ENCODE measurements around the gene C16orf78.
"Not testable (repeated sequence)": the region's sequence is repeated elsewhere in the genome, so short reads cannot be mapped to it uniquely, and the experiment has no call there.

C16orf78 gene

DNA sequence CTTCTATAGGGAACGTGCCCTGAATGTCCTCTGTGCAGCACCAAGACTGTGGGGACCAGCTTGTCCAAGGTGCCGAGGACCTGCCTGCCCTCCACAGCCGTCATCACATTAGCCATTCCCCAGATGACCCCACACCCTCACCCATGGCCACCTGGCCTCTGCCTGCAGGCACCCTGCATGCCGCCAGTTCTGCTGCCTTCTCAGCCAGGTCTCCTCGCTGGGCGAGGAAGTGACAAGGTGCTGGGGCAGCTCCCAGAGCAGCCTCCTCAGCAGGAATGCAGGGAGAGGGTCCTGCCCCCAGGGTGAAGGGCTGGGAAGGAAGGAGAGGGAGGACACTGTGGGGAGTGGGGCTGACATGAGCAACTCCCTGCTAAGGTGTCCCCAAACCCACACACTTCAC is 18.6 kb upstream of the C16orf78 start:
- no peak overlapping the region for H3K27ac Mint-ChIP-seq
- H3K4me3 Mint-ChIP-seq = no peak overlapping the region
- DNase-seq (ENCODE audit: low spot score in 2 of 2) = no peak
- peaks cover 12% of the 10 kb centered on the region for H3K27me3 Mint-ChIP-seq
- no peaks in the 10 kb centered on the region for H3K36me3 Mint-ChIP-seq
- peaks cover 5% of the 10 kb centered on the region for H3K4me1 Mint-ChIP-seq
- peaks cover 5% of the 10 kb centered on the region for H3K9me3 Mint-ChIP-seq
- ATAC-seq (ENCODE audit: low read depth) = no peak

DNA sequence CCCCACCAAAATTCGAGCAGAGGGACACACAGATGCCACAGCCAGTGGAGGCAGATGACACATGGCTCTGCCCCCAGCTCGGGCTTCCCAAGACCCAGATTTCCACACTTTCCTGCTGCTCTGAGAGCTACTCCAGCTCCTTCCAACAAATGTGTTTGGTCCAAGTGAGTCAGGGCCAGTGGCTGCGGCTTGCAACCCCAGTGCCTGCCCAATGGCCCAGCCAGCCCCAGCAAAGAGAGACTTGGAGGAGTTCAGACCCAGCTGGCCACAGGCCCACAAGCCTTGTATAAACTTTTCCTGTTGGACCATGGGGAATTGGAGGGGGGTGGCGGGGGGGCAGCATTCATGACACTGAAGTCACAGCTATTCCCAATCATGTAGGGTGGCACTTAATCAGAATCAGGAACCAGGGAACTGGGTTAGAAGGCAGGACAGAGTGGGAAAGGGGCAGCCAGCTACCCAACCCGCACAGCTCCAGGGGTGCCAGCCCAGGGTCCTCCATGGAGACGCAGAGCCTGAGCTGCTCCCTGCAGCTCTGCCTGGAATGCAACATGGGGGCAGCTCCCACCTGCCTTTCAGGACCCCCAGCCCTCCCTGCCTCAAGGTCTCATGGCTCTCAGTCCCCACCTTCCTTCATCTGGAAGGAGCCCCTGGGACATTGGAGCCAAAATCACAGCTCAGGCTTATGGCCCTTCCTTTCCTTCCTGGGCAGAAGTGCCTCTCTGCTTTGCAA is 17.5 kb upstream of the C16orf78 start:
- H3K4me1 Mint-ChIP-seq = no peaks in the 10 kb centered on the region
- no peak overlapping the region for H3K27ac Mint-ChIP-seq
- no peaks in the 10 kb centered on the region for H3K36me3 Mint-ChIP-seq
- H3K27me3 Mint-ChIP-seq = peaks cover 4% of the 10 kb centered on the region
- no peak for ATAC-seq (ENCODE audit: low read depth)
- DNase-seq (ENCODE audit: low spot score in 2 of 2) = no peak
- H3K4me3 Mint-ChIP-seq = no peak overlapping the region
- H3K9me3 Mint-ChIP-seq = peaks cover under 1% of the 10 kb centered on the region

DNA sequence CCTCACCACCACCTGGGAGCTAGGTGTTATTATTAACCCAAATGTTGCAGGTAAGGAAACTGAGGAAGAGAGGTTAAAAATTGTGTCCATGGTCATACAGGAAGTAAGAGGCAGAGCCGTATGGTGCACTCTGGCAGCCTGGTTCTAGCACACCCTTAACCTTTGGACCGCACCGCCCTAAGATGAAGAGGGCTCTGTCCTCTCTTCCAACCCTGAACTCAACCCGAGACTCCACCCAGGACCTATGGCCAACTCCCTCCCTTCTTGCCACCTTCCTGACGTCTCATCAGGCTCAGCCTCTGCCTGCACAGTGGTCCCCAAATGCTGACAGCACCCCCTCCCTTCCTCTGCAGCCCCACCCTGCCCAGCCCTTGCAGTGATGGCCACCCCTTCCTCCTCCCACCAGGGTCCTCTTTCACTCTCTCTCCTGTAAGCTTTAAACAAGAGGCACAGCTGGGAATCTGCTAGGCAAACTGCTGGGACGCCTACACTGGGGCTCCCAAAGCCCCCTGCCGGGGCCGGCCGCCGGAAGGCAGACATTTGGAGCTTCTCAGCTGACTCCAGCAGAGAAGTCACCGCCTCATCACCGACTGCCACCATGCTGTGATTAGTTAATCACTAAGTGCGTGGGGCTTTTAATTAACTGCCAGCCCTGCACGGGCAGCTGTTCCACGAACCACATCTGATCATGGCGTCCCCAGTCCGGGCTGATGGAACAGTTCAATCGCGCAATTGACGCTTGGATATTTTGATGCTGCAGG is 16.7 kb upstream of the C16orf78 start:
- Mint-ChIP-seq H3K4me1 (no peaks in the 10 kb centered on the region), H3K27me3 (peaks cover 5% of the 10 kb centered on the region), H3K9me3 (peaks cover 2% of the 10 kb centered on the region), H3K27ac (no peak overlapping the region), H3K36me3 (no peaks in the 10 kb centered on the region), H3K4me3 (no peak overlapping the region)
- no peak for DNase-seq (ENCODE audit: low spot score in 2 of 2)
- no peak for ATAC-seq (ENCODE audit: low read depth)

DNA sequence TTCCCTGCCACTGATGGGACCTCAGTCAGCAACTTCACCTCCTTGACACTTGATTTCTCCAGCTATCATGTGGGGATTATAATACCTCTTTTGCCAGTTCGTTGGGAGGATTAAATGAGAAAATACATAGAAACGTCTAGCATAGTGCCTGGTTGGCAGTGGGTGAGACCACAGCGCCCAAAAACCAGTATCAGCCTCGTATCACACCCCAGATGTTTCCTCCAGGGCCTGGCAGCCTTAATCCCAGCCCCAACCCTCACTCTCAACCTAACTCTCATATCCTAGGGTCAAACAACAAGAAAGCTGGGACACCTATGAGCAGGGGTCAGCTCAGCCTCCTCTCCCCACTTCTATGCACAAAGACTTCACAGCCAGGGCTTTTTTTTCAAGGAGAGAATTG is 14.0 kb upstream of the C16orf78 start:
- ATAC-seq (ENCODE audit: low read depth) (no peak), DNase-seq (ENCODE audit: low spot score in 2 of 2) (no peak)
- H3K4me1 Mint-ChIP-seq = no peaks in the 10 kb centered on the region
- H3K27ac Mint-ChIP-seq = no peak overlapping the region
- no peak overlapping the region for H3K4me3 Mint-ChIP-seq
- H3K27me3 Mint-ChIP-seq = peaks cover 5% of the 10 kb centered on the region
- H3K9me3 Mint-ChIP-seq = peaks cover 4% of the 10 kb centered on the region
- no peaks in the 10 kb centered on the region for H3K36me3 Mint-ChIP-seq

DNA sequence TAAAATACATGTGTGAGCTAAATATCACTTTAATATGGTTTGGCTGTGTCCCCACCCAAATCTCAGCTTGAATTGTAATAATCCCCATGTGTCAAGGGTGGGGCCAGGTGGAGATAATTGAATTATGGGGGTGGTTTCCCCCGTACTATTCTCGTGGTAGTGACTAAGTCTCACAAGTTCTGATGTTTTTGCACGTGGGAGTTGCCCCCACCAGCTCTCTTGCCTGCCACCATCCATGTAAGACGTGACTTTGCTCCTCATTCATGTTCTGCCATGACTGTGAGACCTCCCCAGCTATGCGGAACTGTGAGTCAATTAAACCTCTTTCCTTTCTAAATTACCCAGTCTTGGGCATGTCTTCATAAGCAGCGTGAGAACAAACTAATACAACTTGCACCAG is 11.9 kb upstream of the C16orf78 start:
- not testable (repeated sequence) for H3K36me3 Mint-ChIP-seq; H3K9me3 Mint-ChIP-seq; H3K4me3 Mint-ChIP-seq; H3K27me3 Mint-ChIP-seq; H3K27ac Mint-ChIP-seq; ATAC-seq (ENCODE audit: low read depth); DNase-seq (ENCODE audit: low spot score in 2 of 2); H3K4me1 Mint-ChIP-seq

DNA sequence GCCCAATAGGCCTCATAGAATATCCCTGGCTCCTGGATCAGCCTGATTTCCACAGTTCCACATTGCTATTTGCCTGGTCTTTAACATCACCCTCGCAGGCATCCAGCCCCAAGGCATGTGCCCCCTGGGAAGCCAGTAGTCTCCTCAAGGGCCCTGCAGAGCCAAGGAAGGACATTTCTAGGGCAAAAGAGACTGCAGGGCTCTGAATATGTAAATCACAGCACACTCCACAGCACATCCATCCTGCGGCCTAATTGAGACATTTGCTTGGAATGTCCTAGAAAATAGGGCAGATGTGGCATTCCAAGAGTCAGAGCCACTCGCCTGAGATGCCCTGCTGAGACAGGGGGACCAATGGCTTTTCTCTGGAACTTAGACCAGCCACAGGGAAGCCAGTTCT is 11.4 kb upstream of the C16orf78 start:
- ATAC-seq (ENCODE audit: low read depth) = no peak
- Mint-ChIP-seq H3K27ac (no peak overlapping the region), H3K4me3 (no peak overlapping the region), H3K36me3 (no peaks in the 10 kb centered on the region), H3K27me3 (peaks cover 5% of the 10 kb centered on the region), H3K9me3 (peaks cover 4% of the 10 kb centered on the region), H3K4me1 (peaks cover 4% of the 10 kb centered on the region)
- DNase-seq (ENCODE audit: low spot score in 2 of 2) = no peak

DNA sequence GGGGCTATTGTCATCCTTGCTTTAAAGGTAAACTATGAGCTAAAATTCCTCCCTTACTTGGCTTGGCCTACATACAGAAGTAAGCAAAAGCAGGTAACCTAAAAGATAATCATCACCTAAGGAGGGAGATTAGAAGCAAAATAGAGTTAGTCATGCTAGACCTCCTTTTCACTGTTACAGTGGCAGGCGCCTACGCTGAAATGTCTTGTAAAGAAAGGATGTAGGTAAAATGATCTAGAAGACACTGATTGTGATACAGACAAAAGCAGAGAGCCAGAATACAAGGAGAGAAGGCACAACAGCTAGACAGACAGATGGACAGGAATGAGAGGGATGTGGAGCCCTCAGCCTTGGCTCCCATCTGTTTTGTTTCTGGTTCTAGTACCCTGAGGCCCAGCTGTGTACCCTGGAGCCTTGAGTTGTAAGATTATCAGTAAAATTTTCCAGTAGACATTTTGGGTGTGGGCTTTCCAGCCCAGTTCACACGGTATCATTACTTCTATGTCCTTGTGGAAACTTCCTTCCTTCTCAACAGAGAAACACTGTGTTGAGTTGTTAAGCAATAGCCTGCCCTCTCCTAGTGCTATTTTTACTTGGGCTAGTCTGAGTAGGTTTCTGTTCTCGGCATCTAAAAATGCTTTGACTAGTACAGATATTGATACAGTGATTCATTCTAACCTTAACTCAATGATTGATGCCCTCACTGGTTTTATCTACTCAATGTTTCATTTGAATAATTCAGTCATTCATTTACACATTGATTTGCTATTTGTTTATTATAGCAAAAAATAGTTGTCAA is 7.7 kb upstream of the C16orf78 start:
- no peak for DNase-seq (ENCODE audit: low spot score in 2 of 2)
- H3K4me3 Mint-ChIP-seq = no peak overlapping the region
- no peak overlapping the region for H3K27ac Mint-ChIP-seq
- H3K36me3 Mint-ChIP-seq = no peaks in the 10 kb centered on the region
- peaks cover 6% of the 10 kb centered on the region for H3K27me3 Mint-ChIP-seq
- H3K4me1 Mint-ChIP-seq = peaks cover 4% of the 10 kb centered on the region
- ATAC-seq (ENCODE audit: low read depth) = no peak
- peaks cover 7% of the 10 kb centered on the region for H3K9me3 Mint-ChIP-seq

DNA sequence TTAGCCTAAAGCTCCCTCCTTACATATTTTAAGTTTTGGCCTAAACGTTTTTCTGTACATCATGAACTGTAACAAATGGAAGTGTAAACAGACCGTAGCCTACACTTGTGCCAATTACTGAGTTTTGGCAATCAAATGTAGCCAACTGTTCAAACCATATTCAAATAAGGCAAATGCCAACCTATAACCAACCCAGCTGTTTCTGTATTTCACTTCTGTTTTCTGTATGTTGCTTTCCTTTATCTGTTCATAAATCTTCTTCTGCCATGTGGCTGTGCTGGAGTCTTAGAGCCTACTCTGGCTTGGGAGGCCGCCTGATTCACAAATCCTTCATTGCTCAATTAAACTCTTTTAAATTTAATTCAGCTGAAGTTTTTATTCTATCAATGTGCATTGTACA is 6.9 kb upstream of the C16orf78 start:
- no peaks in the 10 kb centered on the region for H3K36me3 Mint-ChIP-seq
- ATAC-seq (ENCODE audit: low read depth) (peak; percentile 34), DNase-seq (ENCODE audit: low spot score in 2 of 2) (no peak)
- H3K27me3 Mint-ChIP-seq = peaks cover 6% of the 10 kb centered on the region
- H3K4me3 Mint-ChIP-seq = no peak overlapping the region
- peaks cover 4% of the 10 kb centered on the region for H3K4me1 Mint-ChIP-seq
- peaks cover 7% of the 10 kb centered on the region for H3K9me3 Mint-ChIP-seq
- H3K27ac Mint-ChIP-seq = no peak overlapping the region

DNA sequence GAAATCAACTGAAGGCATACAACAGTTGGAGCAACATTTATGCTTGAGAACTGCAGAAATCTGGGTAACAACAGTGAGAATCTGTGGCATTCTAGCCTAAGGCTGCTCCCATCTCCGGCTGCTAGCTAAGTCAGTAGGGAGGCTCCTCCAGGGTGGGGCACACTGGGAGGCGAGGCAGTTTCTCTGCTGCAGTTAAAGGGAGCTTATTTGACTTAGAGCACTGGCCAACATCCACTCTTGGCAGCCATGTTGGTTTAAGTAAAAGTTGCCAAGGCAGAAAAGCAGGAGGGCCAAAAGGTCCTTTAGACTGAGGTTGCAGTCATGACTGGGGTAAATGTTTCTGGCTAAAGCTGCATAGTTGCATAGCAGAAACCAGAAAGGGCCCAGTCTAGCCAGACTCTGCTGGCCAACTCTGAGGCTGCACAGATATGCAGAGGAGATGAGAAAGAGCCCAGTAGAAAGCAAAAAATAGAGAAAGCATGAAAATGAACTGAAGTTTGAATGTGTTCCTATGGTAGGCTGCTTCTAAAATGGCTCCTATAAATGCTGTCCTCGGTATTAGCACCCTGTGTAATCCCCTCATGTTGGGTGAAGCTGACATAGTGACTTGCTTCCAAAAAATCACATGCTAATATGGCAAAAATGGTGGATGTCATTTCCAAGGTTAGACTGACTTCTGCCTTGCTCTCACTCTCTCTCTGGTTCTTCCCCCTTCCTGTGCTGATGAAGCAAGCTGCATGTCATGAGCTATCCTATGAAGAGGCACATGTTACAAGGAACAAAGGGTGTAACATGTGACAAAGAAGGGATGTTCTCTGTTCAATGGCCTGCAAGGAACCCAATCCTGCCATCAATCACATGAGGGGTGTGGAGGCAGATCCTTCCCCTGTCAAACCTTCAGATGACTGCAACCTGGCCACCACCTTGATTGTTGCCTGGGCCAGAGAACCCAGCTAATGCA is 3.7 kb upstream of the C16orf78 start:
- DNase-seq (ENCODE audit: low spot score in 2 of 2) = no peak
- Mint-ChIP-seq H3K4me3 (no peak overlapping the region), H3K4me1 (peaks cover 4% of the 10 kb centered on the region), H3K36me3 (no peaks in the 10 kb centered on the region), H3K27ac (no peak overlapping the region), H3K27me3 (peaks cover 6% of the 10 kb centered on the region), H3K9me3 (peaks cover 3% of the 10 kb centered on the region)
- no peak for ATAC-seq (ENCODE audit: low read depth)

DNA sequence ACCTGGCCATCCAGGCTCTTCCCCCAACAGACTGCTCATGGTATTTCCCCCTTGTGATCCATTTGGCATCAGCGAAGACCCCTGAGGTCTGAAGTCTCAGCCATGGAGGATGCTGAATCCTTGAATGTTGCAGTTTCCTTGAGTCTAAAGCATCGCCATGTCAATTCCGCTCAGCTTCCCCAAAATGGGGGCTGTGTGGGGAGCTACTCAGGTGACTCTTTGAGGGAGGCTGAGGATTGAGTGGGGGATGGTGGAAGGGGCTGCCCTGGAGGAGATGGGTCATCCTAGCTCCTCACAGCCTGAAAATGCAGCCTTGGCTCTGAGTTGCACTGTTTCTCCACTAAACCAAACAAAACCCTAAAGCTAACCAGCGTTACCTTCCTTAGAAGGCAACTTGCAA is 2.6 kb downstream of the C16orf78 start:
- Mint-ChIP-seq H3K27me3 (peaks cover 4% of the 10 kb centered on the region), H3K4me1 (no peaks in the 10 kb centered on the region), H3K9me3 (peaks cover 2% of the 10 kb centered on the region), H3K4me3 (no peak overlapping the region), H3K36me3 (no peaks in the 10 kb centered on the region), H3K27ac (no peak overlapping the region)
- ATAC-seq (ENCODE audit: low read depth) (no peak), DNase-seq (ENCODE audit: low spot score in 2 of 2) (no peak)

DNA sequence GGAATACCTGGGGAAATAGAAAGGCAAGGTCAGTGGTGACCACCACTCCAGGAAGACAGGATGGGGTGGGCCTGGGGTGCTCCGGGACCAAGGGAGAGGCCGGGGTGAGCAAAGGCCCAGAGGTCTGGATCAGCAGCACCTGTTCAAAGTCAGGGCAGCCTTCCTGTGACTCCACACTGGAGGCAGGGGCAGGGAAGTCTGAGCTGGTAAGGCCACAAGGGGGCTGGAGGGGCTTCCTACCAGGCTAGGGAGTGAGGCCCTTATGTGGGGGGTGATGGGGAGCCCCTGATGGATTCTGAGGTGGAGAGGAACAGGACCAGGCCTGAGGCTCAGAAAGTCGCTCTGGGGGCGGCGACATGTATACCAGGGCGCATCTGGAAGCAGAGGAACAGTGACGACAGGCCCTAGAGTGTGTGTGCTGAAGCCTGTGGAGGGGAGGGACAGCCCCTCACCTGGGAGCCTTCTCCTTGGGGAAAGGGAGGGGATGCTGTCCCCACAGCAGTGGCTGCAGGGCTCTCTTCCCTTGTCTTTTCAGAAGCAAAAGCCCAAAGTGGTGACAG is 3.7 kb downstream of the C16orf78 start:
- Mint-ChIP-seq H3K36me3 (no peaks in the 10 kb centered on the region), H3K27ac (no peak overlapping the region), H3K9me3 (peaks cover 2% of the 10 kb centered on the region), H3K27me3 (peaks cover 4% of the 10 kb centered on the region), H3K4me1 (no peaks in the 10 kb centered on the region), H3K4me3 (no peak overlapping the region)
- DNase-seq (ENCODE audit: low spot score in 2 of 2) (no peak), ATAC-seq (ENCODE audit: low read depth) (no peak)

DNA sequence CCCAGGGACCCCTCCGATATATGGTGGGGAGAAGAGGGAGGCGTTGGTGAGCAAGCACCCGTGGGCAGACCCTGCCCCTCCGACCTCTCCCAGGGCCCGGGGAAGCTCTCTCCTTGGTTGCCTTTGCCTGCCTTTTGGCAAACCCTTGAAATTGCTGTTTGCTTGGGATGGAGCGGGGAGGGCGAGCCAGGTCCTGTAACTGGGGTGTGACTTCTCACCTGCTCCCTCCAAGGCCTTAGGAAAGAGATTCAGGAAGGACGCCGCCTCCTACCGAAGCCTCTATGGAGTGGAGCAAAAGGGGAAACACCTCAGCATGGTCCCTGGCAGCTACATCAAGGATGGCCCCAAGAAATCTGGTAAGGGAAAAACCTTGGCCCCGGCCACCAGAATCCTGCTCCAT is 4.6 kb downstream of the C16orf78 start:
- ATAC-seq (ENCODE audit: low read depth) (no peak), DNase-seq (ENCODE audit: low spot score in 2 of 2) (no peak)
- H3K4me3 Mint-ChIP-seq = no peak overlapping the region
- peaks cover 5% of the 10 kb centered on the region for H3K9me3 Mint-ChIP-seq
- H3K4me1 Mint-ChIP-seq = no peaks in the 10 kb centered on the region
- H3K27me3 Mint-ChIP-seq = peaks cover 4% of the 10 kb centered on the region
- H3K27ac Mint-ChIP-seq = no peak overlapping the region
- H3K36me3 Mint-ChIP-seq = no peaks in the 10 kb centered on the region

DNA sequence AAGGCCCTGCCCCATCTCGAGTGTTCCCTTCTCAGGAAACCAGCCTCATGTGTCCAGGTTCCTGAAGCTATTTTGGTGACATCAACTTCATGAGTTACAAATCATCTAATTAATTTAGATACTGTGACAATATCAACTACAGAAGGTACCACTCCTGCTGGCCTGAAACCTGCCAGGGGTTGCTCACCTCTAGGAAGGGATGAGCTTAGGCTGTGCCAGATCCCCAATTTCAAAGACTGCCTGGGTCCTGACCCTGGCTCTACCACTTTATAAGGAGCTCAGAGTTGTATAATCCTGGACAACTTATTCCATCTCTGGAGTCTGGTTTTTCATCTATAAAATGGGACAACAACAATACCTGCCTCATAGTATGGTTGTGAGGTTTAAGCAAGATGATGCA is 5.2 kb downstream of the C16orf78 start:
- Mint-ChIP-seq H3K27me3 (peaks cover 3% of the 10 kb centered on the region), H3K4me3 (no peak overlapping the region), H3K36me3 (no peaks in the 10 kb centered on the region), H3K4me1 (no peaks in the 10 kb centered on the region), H3K9me3 (peaks cover 7% of the 10 kb centered on the region), H3K27ac (no peak overlapping the region)
- DNase-seq (ENCODE audit: low spot score in 2 of 2) = no peak
- ATAC-seq (ENCODE audit: low read depth) = no peak
